ENCODE data around the gene ARL2BP.

Gene ARL2BP

DNA sequence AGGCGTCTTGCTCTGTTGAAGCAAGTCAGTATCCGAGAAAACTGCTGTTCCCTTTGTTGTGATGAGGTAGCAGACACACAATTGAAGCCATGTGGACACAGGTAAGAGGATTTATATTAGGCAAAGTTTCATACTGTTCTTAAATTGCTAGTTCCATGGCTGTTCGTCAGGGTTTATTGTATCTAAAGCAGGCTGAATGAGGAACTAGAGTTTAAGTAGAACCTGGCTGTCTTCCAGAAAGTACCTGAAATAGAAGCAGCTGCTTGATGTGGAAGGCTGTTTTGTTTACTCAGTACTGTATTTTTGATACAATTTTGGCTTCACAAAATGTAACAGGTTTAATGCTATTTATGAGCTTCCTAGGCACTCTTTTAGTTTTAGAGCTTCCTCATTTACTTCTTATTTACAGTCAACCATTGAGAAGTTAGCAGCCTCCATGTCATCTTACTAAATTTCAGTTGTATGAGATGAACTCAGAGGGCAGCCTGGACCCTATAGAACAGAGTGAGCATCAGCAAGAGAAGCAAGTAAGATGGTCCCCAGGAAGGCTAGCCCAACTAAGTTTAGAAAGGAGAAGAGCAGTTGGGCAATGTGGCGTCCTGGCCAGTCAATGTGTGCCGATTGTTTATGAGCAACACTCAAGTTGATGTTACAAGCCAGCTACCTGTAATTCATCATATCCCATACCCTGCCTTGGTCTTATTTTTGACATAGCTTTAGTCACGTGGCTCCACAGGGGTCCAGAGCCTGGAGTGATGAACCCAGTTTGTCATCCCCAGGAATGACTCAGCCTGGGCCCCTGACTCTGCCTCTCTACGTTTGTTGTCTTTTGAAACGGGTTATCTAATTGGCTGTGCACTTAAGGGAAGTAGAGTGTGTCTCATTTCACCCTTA lies 9.7 kb upstream of the ARL2BP start:
- in situ Hi-C loops (cut with MboI; ENCODE audit: low sequenced_read_pairs), result no loop called here

DNA sequence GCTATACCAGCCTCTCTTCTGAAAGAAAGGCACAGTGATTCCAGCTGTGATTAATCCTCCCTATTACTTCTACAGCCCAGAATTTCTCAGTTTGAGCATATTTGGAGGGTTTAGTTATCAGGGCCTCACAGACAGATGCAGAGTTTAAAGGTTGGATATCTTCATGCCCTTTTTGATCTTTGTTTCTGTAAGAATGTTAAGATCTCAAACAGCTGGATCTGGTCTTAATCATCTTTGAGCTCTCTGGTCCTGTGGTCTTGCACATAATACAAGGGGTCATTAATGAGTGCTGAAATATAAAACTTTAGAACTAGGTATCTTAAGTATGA lies 9.1 kb upstream of the ARL2BP start:
- in situ Hi-C loops (cut with MboI; ENCODE audit: low sequenced_read_pairs), result no loop called here

DNA sequence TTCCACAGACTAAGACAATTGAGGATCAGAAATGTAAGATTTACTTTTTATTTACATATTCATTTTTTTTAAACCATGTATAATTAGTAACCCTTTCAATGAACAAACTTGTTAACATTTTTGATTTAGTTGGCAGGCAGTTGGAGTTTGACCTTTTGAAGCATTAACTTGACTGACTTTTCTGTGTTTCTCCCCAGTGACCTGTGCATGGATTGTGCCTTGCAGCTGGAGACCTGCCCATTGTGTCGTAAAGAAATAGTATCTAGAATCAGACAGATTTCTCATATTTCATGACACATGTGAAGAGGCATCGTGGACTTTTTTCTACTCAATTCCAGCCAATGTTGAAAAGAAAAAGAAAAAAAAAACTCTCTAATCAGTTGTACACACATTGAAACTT lies 6.4 kb upstream of the ARL2BP start:
- in situ Hi-C loops (cut with MboI; ENCODE audit: low sequenced_read_pairs), result no loop called here

DNA sequence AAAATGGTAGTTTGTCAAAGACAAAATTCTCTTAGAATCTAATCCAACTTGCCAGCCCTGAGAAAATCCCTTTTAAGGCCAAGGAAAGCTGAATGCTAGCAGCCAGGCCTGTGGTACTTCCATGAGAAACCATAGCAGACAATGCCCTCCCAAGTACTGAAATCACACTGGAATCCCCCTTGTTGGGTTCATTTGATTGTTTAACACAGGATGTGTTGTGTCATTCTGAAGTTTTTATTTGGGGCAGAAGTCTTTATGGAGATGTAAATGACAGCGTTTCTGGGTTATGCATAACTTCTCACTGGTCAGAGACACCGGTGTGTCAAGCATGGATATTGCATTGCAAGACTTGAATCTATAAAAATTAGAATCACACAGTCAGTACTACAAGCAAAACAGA lies 6.0 kb upstream of the ARL2BP start:
- in situ Hi-C loops (cut with MboI; ENCODE audit: low sequenced_read_pairs), result no loop called here

DNA sequence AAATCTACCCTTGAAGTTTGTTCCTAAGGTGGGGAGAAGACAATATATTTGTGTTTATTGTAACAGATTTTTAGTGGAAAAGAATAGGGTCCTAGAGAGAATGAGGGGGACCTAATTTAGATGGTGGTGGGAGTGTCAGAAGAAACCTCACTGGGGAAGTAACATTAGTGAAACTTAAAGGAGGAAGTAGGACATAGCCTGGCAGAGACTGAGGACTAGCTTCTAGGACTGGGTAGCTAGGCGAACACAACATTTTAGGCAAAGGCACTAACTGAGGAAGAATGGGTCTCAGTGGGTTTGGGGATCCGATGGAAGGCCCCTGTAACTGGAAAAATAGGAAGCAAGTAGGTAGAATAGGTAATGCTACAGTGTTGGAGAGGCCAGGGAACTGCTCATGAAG lies 4.2 kb upstream of the ARL2BP start:
- in situ Hi-C loops (cut with MboI; ENCODE audit: low sequenced_read_pairs), result no loop called here

- in situ Hi-C loops (cut with MboI; ENCODE audit: low sequenced_read_pairs), result no loop called here
Measured at GRCh38 chr16:57242650-57243049, 2.4 kb upstream of the ARL2BP start.

DNA sequence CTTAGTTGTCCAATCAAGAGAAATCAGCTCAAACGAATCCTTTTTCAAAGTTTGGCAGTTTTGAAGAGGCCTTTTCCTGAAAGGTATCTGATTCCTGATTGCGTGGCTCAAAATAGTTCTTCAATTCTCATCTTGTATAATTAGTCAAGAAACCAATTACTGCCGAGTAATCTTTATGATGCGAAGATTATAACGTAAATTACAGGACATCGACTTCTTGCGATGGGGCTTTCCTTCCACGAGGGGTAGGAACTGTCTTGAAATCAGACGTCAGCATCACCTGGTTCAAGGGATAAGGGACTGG lies 644 bp upstream of the ARL2BP start:
- in situ Hi-C loops (cut with MboI; ENCODE audit: low sequenced_read_pairs), result no loop called here

- in situ Hi-C loops (cut with MboI; ENCODE audit: low sequenced_read_pairs), result no loop called here
Measured at GRCh38 chr16:57245472-57246113, 534 bp downstream of the ARL2BP start.

GRCh38 chr16:57251352-57251751 lies 6.3 kb downstream of the ARL2BP start:
- in situ Hi-C loops (cut with MboI; ENCODE audit: low sequenced_read_pairs), result no loop called here

GRCh38 chr16:57252148-57252721 lies 7.2 kb downstream of the ARL2BP start:
- in situ Hi-C loops (cut with MboI; ENCODE audit: low sequenced_read_pairs), result no loop called here

DNA sequence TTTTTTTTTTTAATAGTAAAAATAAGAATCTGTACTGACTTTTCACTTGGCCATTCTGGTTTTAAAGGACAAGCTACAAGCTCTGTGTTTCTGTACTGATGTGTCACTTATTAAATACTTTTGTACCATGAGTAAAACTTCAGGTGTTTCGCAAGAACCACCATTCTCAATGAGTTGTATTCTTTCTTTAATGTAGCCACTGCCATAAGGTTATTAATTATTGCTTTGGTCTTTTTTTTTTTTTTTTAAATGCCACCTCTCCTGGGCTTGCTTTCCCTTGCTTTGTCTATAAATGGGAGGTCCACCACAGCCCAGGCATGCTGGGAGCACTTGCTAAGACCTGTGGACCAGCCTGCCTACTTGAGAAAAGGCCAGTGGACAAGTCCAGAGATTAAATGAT lies 8.4 kb downstream of the ARL2BP start:
- in situ Hi-C loops (cut with MboI; ENCODE audit: low sequenced_read_pairs), result no loop called here

GRCh38 chr16:57255686-57256415 lies 10.8 kb downstream of the ARL2BP start:
- in situ Hi-C loops (cut with MboI; ENCODE audit: low sequenced_read_pairs), result no loop called here

DNA sequence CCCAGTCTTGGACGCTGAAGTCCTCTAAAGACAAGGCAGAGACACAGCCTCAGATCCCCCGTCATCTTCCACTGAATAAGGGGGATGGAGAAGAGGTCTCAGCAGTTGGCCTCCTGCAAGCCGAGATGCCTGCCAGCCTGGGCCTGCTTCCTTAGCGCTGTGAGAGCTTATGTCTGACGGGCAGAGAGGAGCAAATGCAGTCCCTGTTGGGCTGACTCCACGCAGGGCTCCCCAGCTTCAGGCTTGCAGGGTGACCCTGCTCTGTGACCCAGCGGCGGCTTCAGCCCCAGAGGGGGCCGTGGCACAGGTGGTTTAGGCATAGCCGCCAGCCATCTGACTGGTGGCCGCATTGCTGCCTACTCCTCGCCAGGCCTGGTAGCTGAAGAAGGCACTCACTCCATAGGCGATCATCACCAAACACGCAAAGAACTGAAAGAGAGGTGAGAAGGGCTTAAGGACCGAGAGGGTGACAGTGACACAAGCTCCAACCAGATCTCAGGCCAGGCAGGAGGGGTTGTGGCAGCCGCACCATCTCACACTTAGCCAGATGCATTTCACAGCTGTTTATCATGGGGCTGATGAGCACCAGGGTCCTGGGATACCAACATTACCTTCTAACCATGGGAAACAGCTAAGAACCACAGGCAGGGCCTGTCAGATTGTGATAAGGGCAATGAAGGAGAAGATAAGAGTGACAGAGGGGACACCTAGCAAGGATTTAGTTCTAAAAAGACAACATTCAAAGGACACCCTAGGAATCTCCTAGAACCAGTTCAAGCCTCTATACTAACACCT lies 11.7 kb downstream of the ARL2BP start:
- in situ Hi-C loops (cut with MboI; ENCODE audit: low sequenced_read_pairs), result no loop called here

GRCh38 chr16:57257455-57258070 lies 12.5 kb downstream of the ARL2BP start:
- in situ Hi-C loops (cut with MboI; ENCODE audit: low sequenced_read_pairs), result no loop called here

DNA sequence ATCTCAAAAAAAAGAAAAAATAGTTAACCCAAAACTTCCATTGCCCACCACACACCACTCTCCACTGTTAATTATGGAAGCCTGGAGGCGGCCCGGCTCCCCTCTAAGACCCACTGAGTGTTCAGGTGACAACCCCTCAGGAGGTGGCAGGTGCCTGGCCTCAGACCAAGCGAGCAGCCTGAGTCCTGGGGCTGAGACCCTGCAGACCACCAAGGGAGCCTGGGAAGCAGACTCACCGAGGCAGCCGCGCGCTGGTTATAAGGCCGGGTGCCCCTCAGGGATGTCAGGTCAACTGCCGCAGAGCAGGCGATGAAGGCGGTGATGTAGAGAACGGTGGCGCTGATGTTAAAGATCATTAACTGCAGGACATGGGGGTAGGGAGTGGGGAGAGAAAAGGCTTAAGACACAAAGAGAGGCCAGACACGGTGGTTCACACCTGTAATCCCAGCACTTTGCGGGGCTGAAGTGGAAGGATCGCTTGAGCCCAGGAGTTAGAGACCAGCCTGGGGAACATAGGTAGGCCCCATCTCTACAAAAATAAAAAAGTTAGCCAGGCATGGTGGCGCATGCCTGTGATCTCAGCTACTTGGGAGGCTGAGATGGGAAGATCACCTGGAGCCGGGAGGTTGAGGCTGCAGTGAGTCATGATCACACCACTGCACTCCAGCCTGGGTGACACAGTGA lies 13.3 kb downstream of the ARL2BP start:
- in situ Hi-C loops (cut with MboI; ENCODE audit: low sequenced_read_pairs), result no loop called here

GRCh38 chr16:57258910-57259475 lies 13.9 kb downstream of the ARL2BP start:
- in situ Hi-C loops (cut with MboI; ENCODE audit: low sequenced_read_pairs), result no loop called here

GRCh38 chr16:57260294-57260929 lies 15.4 kb downstream of the ARL2BP start:
- in situ Hi-C loops (cut with MboI; ENCODE audit: low sequenced_read_pairs), result no loop called here

DNA sequence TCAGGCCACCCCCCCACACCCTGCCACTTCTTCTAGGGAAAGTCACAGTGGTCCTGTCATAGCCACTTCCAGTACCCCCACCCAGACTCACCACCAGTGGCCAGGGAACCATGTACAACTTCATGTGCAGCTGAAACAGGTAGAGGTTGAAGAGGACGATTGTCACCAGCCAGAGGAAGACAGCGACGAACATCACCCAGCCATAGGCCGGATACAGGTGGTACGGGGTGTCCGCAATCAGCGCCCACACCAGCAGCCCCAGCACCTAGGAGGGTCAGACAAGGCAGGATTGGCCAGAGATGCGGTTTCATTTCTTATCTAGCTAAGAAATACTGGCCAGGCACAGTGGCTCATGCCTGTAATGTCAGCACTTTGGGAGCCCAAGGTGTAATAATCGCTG lies 16.7 kb downstream of the ARL2BP start:
- in situ Hi-C loops (cut with MboI; ENCODE audit: low sequenced_read_pairs), result no loop called here

All from HL-60/S4 (cell line).